Heart right ventricle (tissue), 16 donors: ENCODE measurements around the gene SETBP1. TPM values are rescaled to one million over a fixed set of nuclear protein-coding genes. Genes with fewer than 3 reads are reported as not detected.

Experiments used
- ATAC-seq, 8 donors: fragments of 200-7000 bp; cut with Tn5 transposase; one replicate each; pipeline ENCODE4 v1.9.1; 2020; ENCODE audit warnings: mild to moderate bottlenecking in 8 of 8, moderate library complexity in 8 of 8, moderate number of reproducible peaks in 1 of 8
- DNase-seq, 2 donors: peaks; one replicate each; pipeline ENCODE4 v3.0.0-alpha.2; 2020
- H3K27ac ChIP-seq, 10 donors: fragments of 200-600 bp; sonication (generic) in 2 of 10; one replicate each; pipeline versions ENCODE4 v1.5.0 to v1.8.0; 2020 to 2022; ENCODE audit warnings: mild to moderate bottlenecking in 3 of 10
- H3K27me3 ChIP-seq, 7 donors: fragments of 200-600 bp; one replicate each; pipeline ENCODE4 v1.8.0; 2021 to 2022; ENCODE audit warnings: mild to moderate bottlenecking in 2 of 7
- H3K36me3 ChIP-seq, 9 donors: fragments of 200-600 bp; sonication (generic) in 1 of 9; one replicate each; pipeline versions ENCODE4 v1.5.0 to v1.8.0; 2020 to 2022; ENCODE audit warnings: mild to moderate bottlenecking in 2 of 9
- H3K4me1 ChIP-seq, 9 donors: fragments of 200-600 bp; sonication (generic) in 1 of 9; one replicate each; pipeline versions ENCODE4 v1.5.0 to v1.8.0; 2020 to 2022; ENCODE audit warnings: mild to moderate bottlenecking in 4 of 9
- H3K4me3 ChIP-seq, 10 donors: fragments of 200-600 bp; sonication (generic) in 2 of 10; one replicate each; pipeline versions ENCODE4 v1.5.0 to v1.8.0; 2020 to 2022; ENCODE audit warnings: mild to moderate bottlenecking in 7 of 10, moderate library complexity in 2 of 10
- H3K9me3 ChIP-seq, 11 donors: fragments of 200-600 bp in 10 of 11; sonication (generic) in 2 of 11; one replicate each; pipeline versions ENCODE4 v1.5.0 to v1.8.0; 2013 to 2022; ENCODE audit warnings: mild to moderate bottlenecking in 2 of 11, control low read depth in 1 of 11, moderate library complexity in 1 of 11
- CTCF ChIP-seq, 9 donors: fragments of 200-600 bp; sonication (generic) in 2 of 9; IDR thresholded peaks; one replicate each; pipeline versions ENCODE4 v1.5.0 to v1.8.0; 2021 to 2022; ENCODE audit warnings: antibody characterized with exemption in 9 of 9, mild to moderate bottlenecking in 5 of 9, moderate library complexity in 1 of 9
- WGBS, 2 donors: extraction: QIAGEN DNeasy Blood & Tissue Kit; methylation state at CpG; one replicate each; pipeline ENCODE4 v1.1.7; 2013; ENCODE audit warnings: inconsistent platforms in 1 of 2; 5-methylcytosine and 5-hydroxymethylcytosine counted together
- intact Hi-C, 10 donors: fragments of 100-400 bp; cut with DNase I; formaldehyde crosslinking; loops; one replicate each; pipeline versions ENCODE4 v1.11.1 to v1.14.2; 2022
- microRNA-seq, 2 donors: library from miRNA; unstranded; fragments of <30 nt; microRNA quantifications; one replicate each; pipeline ENCODE4 v1.2.0, GENCODE V29; 2021
- polyA plus RNA-seq, 2 donors: library from polyadenylated mRNA; stranded (reverse); fragments of 200-250 nt; gene quantifications; one replicate each; pipeline ENCODE4 v1.2.3, GENCODE V29; 2013
- total RNA-seq, 10 donors: library from RNA; stranded (reverse); fragmentation: NEBNext Ultra II Directional in 3 of 10; extraction: Animal tissue kit (Norgen Biotek cat#: 25700) in 3 of 10; gene quantifications; one replicate each; pipeline versions ENCODE4 v1.2.1 to v1.2.4, GENCODE V29; 2021 to 2023
- donor health status: Arrhythmogenic right ventricular cardiomyopathy.
- donor health status: ischemic (EF 13 %, LVEDD 7.1; RV severe dilation, severe dysfunction).
- donor health status: healthy with polysubstance abuse.
- donor health status: DM: no; HTN: yes; CAD: no.
- donor health status: DM: no; HTN: no; CAD: no.
- donor health status: ischemic (EF 25% LVEDD 6.9; RV normal size, moderate dysfunction).
- donor health status: ischemic (EF 25% LVEDD 5.7; RV mildly dilated, moderate dysfunction).
- donor health status: healthy.
- donor health status: DM: yes; HTN: yes; CAD: no.
- donor health status: Ischemic cardiomyopathy.
- donor health status: ischemic (EF 35%, LVEDD 5.7; RV mildly dilated, moderate dysfunction).
- donor health status: nonischemic (EF 11% LVEDD 7.7; RV severe dilation, severe dysfunction).
- donor health status: DM: yes; HTN: yes; CAD: no.
- donor health status: PGD.
- donor health status: ischemic (EF 29% LVEDD 5.4; RV normal size, mild dysfunction).
- donor health status: nonischemic (EF 23%, LVEDD 6.1; RV moderate dilation, normal function).

Gene SETBP1
- total and polyA plus RNA-seq, 12 donors, result 0.71 to 12.2 (median 6.1) TPM

GRCh38 chr18:45112682-45113081 is 432.0 kb downstream of the SETBP1 start:
- peaks cover 0 to 8% (median 0%) of the 10 kb centered on the region in 9 donors for H3K4me1 ChIP-seq
- ATAC-seq (no peak), DNase-seq (no peak)
- 97 to 100% methylated on average over 1 of the region's 1 CpG for WGBS, 2 donors
- intact Hi-C loops, result no loop called here
- H3K9me3 ChIP-seq, result peaks cover 0 to 14% (median 0%) of the 10 kb centered on the region in 11 donors
- H3K4me3 ChIP-seq, result no peak overlapping the region
- H3K27ac ChIP-seq, result no peak overlapping the region
- no peaks in the 10 kb centered on the region for H3K36me3 ChIP-seq
- peaks cover 0 to 6% (median 0%) of the 10 kb centered on the region in 7 donors for H3K27me3 ChIP-seq
- no peak for TF ChIP-seq CTCF (IDR thresholded peaks at IDR 0.05)

- no peak for TF ChIP-seq CTCF (IDR thresholded peaks at IDR 0.05)
- WGBS, 2 donors, result 79 to 80% methylated on average over 4 of the region's 4 CpGs
- Histone ChIP-seq H3K4me1 (no peaks in the 10 kb centered on the region), H3K27ac (no peak overlapping the region), H3K4me3 (no peak overlapping the region), H3K36me3 (no peaks in the 10 kb centered on the region), H3K9me3 (peaks cover 0 to 14% (median 0%) of the 10 kb centered on the region in 11 donors), H3K27me3 (peaks cover 0 to 11% (median 0%) of the 10 kb centered on the region in 7 donors)
- intact Hi-C loops, result no loop called here
- ATAC-seq (no peak), DNase-seq (no peak)
Measured at GRCh38 chr18:45116116-45116515, 435.4 kb downstream of the SETBP1 start.

Small RNA genes within 50 kb of the gene (microRNA-seq; reads per million reads assigned to microRNA genes)
- 0 reads per million in 2 donors for gene MIR4319
